ENCODE data around the gene IGSF9B.

- TF ChIP-seq CTCF (IDR thresholded peaks at IDR 0.05) (no peak), POLR2A (IDR thresholded peaks at IDR 0.05) (no peak)
Observed at GRCh38 chr11:133908827-133909226, 47.9 kb downstream of the IGSF9B start.

Data from body of pancreas (tissue), 4 donors.